Measurements from ENCODE around the gene FBXL17.

DNA sequence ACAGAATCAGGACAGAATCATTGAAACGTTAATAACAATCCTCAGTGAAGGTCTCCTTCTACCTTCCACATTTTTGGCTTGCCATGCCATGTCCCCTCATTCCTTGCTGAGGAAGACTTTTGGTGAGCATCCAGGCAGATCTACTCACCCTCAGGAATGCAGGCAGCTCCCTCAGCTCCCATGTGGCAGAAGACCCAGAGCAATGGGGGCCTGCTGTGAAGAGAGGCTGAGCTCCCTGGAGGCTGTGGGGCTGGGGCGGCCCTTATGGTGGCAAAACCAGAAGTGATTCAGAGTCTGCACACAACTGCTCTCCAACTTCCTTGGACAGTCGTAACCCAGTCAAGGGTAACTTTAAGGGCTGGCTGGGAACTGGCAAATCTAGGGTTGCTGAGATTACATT, 463.9 kb downstream of the FBXL17 start:
- TF ChIP-seq, protein P1, sequence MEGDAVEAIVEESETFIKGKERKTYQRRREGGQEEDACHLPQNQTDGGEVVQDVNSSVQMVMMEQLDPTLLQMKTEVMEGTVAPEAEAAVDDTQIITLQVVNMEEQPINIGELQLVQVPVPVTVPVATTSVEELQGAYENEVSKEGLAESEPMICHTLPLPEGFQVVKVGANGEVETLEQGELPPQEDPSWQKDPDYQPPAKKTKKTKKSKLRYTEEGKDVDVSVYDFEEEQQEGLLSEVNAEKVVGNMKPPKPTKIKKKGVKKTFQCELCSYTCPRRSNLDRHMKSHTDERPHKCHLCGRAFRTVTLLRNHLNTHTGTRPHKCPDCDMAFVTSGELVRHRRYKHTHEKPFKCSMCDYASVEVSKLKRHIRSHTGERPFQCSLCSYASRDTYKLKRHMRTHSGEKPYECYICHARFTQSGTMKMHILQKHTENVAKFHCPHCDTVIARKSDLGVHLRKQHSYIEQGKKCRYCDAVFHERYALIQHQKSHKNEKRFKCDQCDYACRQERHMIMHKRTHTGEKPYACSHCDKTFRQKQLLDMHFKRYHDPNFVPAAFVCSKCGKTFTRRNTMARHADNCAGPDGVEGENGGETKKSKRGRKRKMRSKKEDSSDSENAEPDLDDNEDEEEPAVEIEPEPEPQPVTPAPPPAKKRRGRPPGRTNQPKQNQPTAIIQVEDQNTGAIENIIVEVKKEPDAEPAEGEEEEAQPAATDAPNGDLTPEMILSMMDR (IDR thresholded peaks at IDR 0.05): no peak
- TF ChIP-seq ZNF671 (CRISPR knock-in tag; IDR thresholded peaks at IDR 0.05): no peak
- TF ChIP-seq, protein P2, sequence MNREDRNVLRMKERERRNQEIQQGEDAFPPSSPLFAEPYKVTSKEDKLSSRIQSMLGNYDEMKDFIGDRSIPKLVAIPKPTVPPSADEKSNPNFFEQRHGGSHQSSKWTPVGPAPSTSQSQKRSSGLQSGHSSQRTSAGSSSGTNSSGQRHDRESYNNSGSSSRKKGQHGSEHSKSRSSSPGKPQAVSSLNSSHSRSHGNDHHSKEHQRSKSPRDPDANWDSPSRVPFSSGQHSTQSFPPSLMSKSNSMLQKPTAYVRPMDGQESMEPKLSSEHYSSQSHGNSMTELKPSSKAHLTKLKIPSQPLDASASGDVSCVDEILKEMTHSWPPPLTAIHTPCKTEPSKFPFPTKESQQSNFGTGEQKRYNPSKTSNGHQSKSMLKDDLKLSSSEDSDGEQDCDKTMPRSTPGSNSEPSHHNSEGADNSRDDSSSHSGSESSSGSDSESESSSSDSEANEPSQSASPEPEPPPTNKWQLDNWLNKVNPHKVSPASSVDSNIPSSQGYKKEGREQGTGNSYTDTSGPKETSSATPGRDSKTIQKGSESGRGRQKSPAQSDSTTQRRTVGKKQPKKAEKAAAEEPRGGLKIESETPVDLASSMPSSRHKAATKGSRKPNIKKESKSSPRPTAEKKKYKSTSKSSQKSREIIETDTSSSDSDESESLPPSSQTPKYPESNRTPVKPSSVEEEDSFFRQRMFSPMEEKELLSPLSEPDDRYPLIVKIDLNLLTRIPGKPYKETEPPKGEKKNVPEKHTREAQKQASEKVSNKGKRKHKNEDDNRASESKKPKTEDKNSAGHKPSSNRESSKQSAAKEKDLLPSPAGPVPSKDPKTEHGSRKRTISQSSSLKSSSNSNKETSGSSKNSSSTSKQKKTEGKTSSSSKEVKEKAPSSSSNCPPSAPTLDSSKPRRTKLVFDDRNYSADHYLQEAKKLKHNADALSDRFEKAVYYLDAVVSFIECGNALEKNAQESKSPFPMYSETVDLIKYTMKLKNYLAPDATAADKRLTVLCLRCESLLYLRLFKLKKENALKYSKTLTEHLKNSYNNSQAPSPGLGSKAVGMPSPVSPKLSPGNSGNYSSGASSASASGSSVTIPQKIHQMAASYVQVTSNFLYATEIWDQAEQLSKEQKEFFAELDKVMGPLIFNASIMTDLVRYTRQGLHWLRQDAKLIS (CRISPR knock-in tag; IDR thresholded peaks at IDR 0.05; ENCODE audit: borderline replicate concordance): no peak
- TF ChIP-seq ZNF263 (CRISPR knock-in tag; IDR thresholded peaks at IDR 0.05; ENCODE audit: low read depth): no peak

Data from WTC11 (cell line).